Central memory CD8-positive, alpha-beta T cell (primary cell): Measurements from ENCODE around the gene CETP.
A peak's percentile ranks its signal among the peaks of the same experiment; 100 is the strongest.

Experiments used
- ATAC-seq: fragments of 150-1000 bp; cut with Tn5 transposase; replicated peaks from 2 replicates; pipeline ENCODE4 v1.10.0; 2022; ENCODE audit warnings: mild to moderate bottlenecking, moderate FRiP score, moderate number of reproducible peaks; ENCODE audit not compliant: poor library complexity, severe bottlenecking; ENCODE audit errors: extremely low read depth
- DNase-seq, 2 donors: peaks; one replicate each; pipeline ENCODE4 v3.0.0; 2021; ENCODE audit warnings: low spot score in 2 of 2
- H3K27ac Mint-ChIP-seq: one replicate; pipeline ENCODE4 v1.8.0; 2022; ENCODE audit warnings: low read depth, mild to moderate bottlenecking, moderate library complexity, mixed read lengths
- H3K27me3 Mint-ChIP-seq: one replicate; pipeline ENCODE4 v1.8.0; 2022; ENCODE audit warnings: mixed read lengths
- H3K36me3 Mint-ChIP-seq: one replicate; pipeline ENCODE4 v1.8.0; 2022; ENCODE audit warnings: mild to moderate bottlenecking, moderate library complexity, mixed read lengths; ENCODE audit not compliant: insufficient read depth
- H3K4me1 Mint-ChIP-seq: one replicate; pipeline ENCODE4 v1.8.0; 2022; ENCODE audit warnings: mixed read lengths
- H3K4me3 Mint-ChIP-seq: one replicate; pipeline ENCODE4 v1.8.0; 2022; ENCODE audit warnings: mild to moderate bottlenecking, moderate library complexity, mixed read lengths
- H3K9me3 Mint-ChIP-seq: one replicate; pipeline ENCODE4 v1.8.0; 2022; ENCODE audit warnings: mixed read lengths

Gene CETP

DNA sequence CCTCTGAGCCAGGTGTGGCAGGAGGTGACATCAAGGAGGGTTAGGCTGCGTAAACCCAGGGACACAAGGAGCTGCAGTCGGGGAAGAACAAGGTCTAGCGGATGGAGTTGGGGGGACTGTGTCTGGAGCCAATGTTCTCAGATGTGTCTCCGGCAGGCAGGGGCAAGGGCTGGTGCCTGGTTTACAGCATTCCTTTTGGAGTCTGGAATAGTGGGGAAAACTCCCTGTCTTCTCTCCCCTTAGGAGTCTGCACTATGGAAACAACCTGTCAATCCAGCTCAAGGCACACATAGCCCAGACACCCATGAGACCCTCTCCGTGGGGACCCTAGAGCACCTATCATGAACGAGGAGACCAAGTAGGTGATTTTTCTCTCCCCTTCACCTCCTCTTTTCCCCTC, 55.1 kb downstream of the CETP start:
- Mint-ChIP-seq H3K27me3 (no peaks in the 10 kb centered on the region), H3K9me3 (no peaks in the 10 kb centered on the region), H3K4me1 (peaks cover 81% of the 10 kb centered on the region), H3K27ac (peak overlapping the region; percentile 98), H3K36me3 (peaks cover 56% of the 10 kb centered on the region), H3K4me3 (no peak overlapping the region)
- ATAC-seq (no peak), DNase-seq (no peak)

- ATAC-seq = no peak
- Mint-ChIP-seq H3K27me3 (no peaks in the 10 kb centered on the region), H3K9me3 (no peaks in the 10 kb centered on the region), H3K36me3 (peaks cover 53% of the 10 kb centered on the region), H3K4me1 (peaks cover 81% of the 10 kb centered on the region), H3K27ac (peak overlapping the region; percentile 98), H3K4me3 (no peak overlapping the region)
- no peak for DNase-seq
Observed at GRCh38 chr16:57017251-57017650, 55.5 kb downstream of the CETP start.

DNA sequence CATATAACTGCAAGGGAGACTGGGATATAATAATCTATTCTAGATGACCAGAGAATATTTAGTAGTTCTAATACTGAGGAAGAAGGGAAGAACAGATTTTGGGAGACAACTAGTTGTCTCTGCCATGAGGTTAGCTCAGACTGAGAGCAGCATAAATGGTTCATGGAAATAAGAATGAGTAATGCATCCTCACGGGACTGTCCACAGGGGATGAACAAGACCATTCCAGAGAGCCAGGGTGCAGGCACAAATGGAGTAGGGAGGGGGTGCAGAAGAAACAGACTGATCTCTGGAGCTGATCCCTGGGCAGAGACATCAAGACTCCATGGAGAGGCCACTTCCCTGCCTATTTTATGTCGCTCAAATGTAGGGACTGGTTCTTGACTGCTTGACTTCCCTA, 58.0 kb downstream of the CETP start:
- H3K27me3 Mint-ChIP-seq = no peaks in the 10 kb centered on the region
- H3K27ac Mint-ChIP-seq = peak overlapping the region; percentile 52
- H3K4me3 Mint-ChIP-seq = no peak overlapping the region
- H3K9me3 Mint-ChIP-seq = no peaks in the 10 kb centered on the region
- H3K36me3 Mint-ChIP-seq = peaks cover 63% of the 10 kb centered on the region
- ATAC-seq (no peak), DNase-seq (no peak)
- peaks cover 89% of the 10 kb centered on the region for H3K4me1 Mint-ChIP-seq

DNA sequence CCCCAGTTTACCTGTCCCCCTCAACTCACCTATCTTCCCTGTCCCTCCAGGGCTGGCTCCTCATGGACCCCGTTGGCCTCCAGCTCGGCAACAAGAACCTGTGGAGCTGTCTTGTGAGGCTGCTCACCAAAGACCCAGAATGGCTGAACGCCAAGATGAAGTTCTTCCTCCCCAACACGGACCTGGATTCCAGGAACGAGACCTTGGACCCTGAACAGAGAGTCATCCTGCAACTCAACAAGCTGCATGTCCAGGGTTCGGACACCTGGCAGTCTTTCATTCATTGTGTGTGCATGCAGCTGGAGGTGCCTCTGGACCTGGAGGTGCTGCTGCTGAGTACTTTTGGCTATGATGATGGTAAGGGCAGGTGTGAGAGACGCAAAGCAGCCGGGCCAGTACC, 58.9 kb downstream of the CETP start:
- Mint-ChIP-seq H3K36me3 (peaks cover 63% of the 10 kb centered on the region), H3K4me3 (no peak overlapping the region), H3K9me3 (no peaks in the 10 kb centered on the region), H3K27me3 (no peaks in the 10 kb centered on the region), H3K4me1 (peaks cover 91% of the 10 kb centered on the region), H3K27ac (peak overlapping the region; percentile 52)
- no peak for ATAC-seq
- DNase-seq = no peak

GRCh38 chr16:57021757-57022156, 60.0 kb downstream of the CETP start:
- DNase-seq (no peak), ATAC-seq (no peak)
- Mint-ChIP-seq H3K27ac (peak overlapping the region; percentile 90), H3K9me3 (no peaks in the 10 kb centered on the region), H3K27me3 (no peaks in the 10 kb centered on the region), H3K4me3 (peak overlapping the region; percentile 65), H3K4me1 (peaks cover 94% of the 10 kb centered on the region), H3K36me3 (peaks cover 69% of the 10 kb centered on the region)

GRCh38 chr16:57022445-57022844, 60.7 kb downstream of the CETP start:
- Mint-ChIP-seq H3K9me3 (no peaks in the 10 kb centered on the region), H3K4me3 (peak overlapping the region; percentile 65), H3K27ac (peak overlapping the region; percentile 90), H3K27me3 (no peaks in the 10 kb centered on the region), H3K4me1 (peaks cover 94% of the 10 kb centered on the region), H3K36me3 (peaks cover 66% of the 10 kb centered on the region)
- peak; percentile 22 for ATAC-seq
- peak in 1 of 2 donors; percentile 26 for DNase-seq

- H3K4me1 Mint-ChIP-seq = peaks cover 95% of the 10 kb centered on the region
- peaks cover 60% of the 10 kb centered on the region for H3K36me3 Mint-ChIP-seq
- ATAC-seq (peak; percentile 96), DNase-seq (peak; percentile 68 to 81)
- no peaks in the 10 kb centered on the region for H3K27me3 Mint-ChIP-seq
- peak overlapping the region; percentile 90 for H3K27ac Mint-ChIP-seq
- H3K4me3 Mint-ChIP-seq = peak overlapping the region; percentile 65
- no peaks in the 10 kb centered on the region for H3K9me3 Mint-ChIP-seq
Observed at GRCh38 chr16:57023541-57024249, 61.9 kb downstream of the CETP start.

DNA sequence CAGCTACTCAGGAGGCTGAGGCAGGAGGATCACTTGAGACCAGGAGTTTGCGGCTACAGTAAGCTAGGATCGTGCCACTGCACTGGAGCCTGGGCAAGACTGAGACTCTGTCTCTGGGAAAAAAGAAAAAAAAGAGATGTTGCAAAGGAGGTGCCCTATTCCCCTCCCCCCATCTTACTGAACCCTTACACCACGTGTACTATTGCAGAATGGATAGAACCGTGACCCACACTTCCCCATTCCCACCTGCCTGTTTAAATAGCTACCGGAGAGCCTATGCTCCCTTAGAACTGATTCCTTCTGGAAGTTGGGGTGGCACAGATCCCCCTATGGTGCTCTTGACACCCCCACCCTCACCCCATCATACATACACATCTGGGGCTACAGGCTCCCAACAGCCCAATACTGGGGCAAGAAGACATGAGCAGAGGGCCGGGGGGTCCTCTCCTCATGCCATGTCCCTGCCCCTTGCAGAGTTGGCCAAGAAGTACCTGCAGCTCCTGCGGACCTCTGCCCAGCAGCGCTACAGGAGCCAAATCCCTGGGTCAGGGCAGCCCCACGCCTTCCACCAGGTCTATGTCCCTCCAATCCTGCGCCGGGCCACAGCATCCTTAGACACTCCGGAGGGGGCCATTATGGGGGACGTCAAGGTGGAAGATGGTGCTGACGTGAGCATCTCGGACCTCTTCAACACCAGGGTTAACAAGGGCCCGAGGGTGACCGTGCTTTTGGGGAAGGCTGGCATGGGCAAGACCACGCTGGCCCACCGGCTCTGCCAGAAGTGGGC, 63.3 kb downstream of the CETP start:
- H3K27ac Mint-ChIP-seq = peak overlapping the region; percentile 53
- ATAC-seq = no peak
- no peaks in the 10 kb centered on the region for H3K9me3 Mint-ChIP-seq
- H3K4me1 Mint-ChIP-seq = peaks cover 99% of the 10 kb centered on the region
- H3K36me3 Mint-ChIP-seq = peaks cover 52% of the 10 kb centered on the region
- no peaks in the 10 kb centered on the region for H3K27me3 Mint-ChIP-seq
- no peak overlapping the region for H3K4me3 Mint-ChIP-seq
- no peak for DNase-seq

DNA sequence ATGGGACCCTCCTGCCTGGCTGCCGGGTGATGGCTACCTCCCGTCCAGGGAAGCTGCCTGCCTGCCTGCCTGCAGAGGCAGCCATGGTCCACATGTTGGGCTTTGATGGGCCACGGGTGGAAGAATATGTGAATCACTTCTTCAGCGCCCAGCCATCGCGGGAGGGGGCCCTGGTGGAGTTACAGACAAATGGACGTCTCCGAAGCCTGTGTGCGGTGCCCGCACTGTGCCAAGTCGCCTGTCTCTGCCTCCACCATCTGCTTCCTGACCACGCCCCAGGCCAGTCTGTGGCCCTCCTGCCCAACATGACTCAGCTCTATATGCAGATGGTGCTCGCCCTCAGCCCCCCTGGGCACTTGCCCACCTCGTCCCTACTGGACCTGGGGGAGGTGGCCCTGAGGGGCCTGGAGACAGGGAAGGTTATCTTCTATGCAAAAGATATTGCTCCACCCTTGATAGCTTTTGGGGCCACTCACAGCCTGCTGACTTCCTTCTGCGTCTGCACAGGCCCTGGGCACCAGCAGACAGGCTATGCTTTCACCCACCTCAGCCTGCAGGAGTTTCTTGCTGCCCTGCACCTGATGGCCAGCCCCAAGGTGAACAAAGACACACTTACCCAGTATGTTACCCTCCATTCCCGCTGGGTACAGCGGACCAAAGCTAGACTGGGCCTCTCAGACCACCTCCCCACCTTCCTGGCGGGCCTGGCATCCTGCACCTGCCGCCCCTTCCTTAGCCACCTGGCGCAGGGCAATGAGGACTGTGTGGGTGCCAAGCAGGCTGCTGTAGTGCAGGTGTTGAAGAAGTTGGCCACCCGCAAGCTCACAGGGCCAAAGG, 64.4 kb downstream of the CETP start:
- Mint-ChIP-seq H3K36me3 (peaks cover 52% of the 10 kb centered on the region), H3K4me3 (no peak overlapping the region), H3K9me3 (no peaks in the 10 kb centered on the region), H3K27me3 (no peaks in the 10 kb centered on the region), H3K27ac (peak overlapping the region; percentile 53), H3K4me1 (peaks cover 96% of the 10 kb centered on the region)
- ATAC-seq (no peak), DNase-seq (no peak)

- H3K27ac Mint-ChIP-seq = peak overlapping the region; percentile 53
- ATAC-seq (no peak), DNase-seq (no peak)
- H3K4me3 Mint-ChIP-seq = no peak overlapping the region
- H3K4me1 Mint-ChIP-seq = peaks cover 96% of the 10 kb centered on the region
- no peaks in the 10 kb centered on the region for H3K9me3 Mint-ChIP-seq
- H3K36me3 Mint-ChIP-seq = peaks cover 50% of the 10 kb centered on the region
- H3K27me3 Mint-ChIP-seq = no peaks in the 10 kb centered on the region
Observed at GRCh38 chr16:57026778-57027062, 65.0 kb downstream of the CETP start.

DNA sequence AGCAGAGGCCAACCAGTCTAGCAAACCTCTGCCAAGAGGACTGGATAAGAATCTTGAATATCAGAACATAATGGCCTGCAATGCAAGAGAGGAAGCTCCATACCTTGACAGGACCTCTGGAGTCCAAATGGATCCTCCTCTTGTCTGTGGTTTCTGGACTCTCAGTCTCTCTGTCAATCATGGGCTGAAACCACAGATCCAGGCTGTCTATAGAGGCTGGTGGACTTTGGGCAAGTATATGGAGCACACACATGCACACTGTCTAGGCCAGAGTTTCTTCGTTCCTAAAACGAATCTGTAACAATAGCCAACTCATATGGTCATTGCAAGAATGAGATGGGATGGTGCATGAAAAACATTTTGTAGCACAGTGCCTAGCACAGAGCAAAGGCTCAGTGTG, 65.3 kb downstream of the CETP start:
- no peak for ATAC-seq
- H3K36me3 Mint-ChIP-seq = peaks cover 52% of the 10 kb centered on the region
- DNase-seq = no peak
- H3K27ac Mint-ChIP-seq = peak overlapping the region; percentile 13
- H3K9me3 Mint-ChIP-seq = no peaks in the 10 kb centered on the region
- H3K4me1 Mint-ChIP-seq = peaks cover 95% of the 10 kb centered on the region
- H3K4me3 Mint-ChIP-seq = no peak overlapping the region
- no peaks in the 10 kb centered on the region for H3K27me3 Mint-ChIP-seq

DNA sequence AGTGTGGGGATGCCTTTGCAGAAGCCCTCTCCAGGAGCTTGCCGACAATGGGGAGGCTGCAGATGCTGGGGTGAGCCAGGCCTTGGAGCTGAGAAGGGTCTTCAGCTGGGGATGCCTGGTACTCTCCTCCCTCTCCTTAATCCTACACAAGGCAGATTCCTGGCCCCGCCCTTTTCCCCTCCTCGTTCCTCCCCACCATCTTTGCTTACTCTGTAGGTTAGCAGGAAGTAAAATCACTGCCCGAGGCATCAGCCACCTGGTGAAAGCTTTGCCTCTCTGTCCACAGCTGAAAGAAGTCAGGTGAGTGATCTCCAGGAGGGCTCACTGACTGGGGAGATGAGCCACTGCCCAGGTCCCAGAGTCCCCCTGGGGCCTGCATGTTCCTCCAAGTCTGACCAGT, 66.3 kb downstream of the CETP start:
- ATAC-seq (no peak), DNase-seq (no peak)
- peaks cover 89% of the 10 kb centered on the region for H3K4me1 Mint-ChIP-seq
- H3K27ac Mint-ChIP-seq = no peak overlapping the region
- H3K4me3 Mint-ChIP-seq = no peak overlapping the region
- peaks cover 51% of the 10 kb centered on the region for H3K36me3 Mint-ChIP-seq
- H3K27me3 Mint-ChIP-seq = no peaks in the 10 kb centered on the region
- no peaks in the 10 kb centered on the region for H3K9me3 Mint-ChIP-seq
